Hematopoietic multipotent progenitor cell treated with erythropoietin and hydrocortisone succinate and interleukin-3 and kit ligand, for 15 days (in vitro differentiated cells): ENCODE data around the gene KIF14.
A peak's percentile ranks its signal among the peaks of the same experiment; 100 is the strongest.
"Not testable (repeated sequence)": the region's sequence is repeated elsewhere in the genome, so short reads cannot be mapped to it uniquely, and the experiment has no call there.

Source experiments
- DNase-seq: peaks from one replicate; pipeline ENCODE4 v3.0.0-alpha.2; 2015; ENCODE audit warnings: low spot score

The KIF14 gene

DNA sequence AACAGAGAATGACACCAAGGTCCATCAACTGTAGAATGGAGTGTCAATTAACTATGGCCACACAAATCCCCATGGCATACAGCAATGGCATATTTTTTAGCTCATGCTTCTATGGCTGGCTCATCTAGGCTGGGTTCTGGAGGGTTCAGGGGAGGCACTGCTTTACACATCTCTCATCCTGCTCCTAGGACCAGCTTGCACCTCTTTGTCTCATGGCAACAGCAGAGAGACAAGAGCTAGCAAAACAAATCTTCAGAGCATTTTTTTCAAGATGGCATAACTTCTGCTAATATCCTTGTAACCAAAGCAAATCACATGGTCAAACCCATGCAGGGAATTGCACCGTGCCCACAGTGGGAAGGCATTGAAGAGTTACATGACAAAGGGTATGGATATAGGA is 82.4 kb downstream of the KIF14 start:
- no peak for DNase-seq

GRCh38 chr1:200535605-200536004 is 84.9 kb downstream of the KIF14 start:
- no peak for DNase-seq

- no peak for DNase-seq
Observed at GRCh38 chr1:200530623-200531261, 89.8 kb downstream of the KIF14 start.

- DNase-seq, result no peak
Observed at GRCh38 chr1:200528858-200529606, 91.5 kb downstream of the KIF14 start.

GRCh38 chr1:200527670-200528069 is 92.9 kb downstream of the KIF14 start:
- no peak for DNase-seq

DNA sequence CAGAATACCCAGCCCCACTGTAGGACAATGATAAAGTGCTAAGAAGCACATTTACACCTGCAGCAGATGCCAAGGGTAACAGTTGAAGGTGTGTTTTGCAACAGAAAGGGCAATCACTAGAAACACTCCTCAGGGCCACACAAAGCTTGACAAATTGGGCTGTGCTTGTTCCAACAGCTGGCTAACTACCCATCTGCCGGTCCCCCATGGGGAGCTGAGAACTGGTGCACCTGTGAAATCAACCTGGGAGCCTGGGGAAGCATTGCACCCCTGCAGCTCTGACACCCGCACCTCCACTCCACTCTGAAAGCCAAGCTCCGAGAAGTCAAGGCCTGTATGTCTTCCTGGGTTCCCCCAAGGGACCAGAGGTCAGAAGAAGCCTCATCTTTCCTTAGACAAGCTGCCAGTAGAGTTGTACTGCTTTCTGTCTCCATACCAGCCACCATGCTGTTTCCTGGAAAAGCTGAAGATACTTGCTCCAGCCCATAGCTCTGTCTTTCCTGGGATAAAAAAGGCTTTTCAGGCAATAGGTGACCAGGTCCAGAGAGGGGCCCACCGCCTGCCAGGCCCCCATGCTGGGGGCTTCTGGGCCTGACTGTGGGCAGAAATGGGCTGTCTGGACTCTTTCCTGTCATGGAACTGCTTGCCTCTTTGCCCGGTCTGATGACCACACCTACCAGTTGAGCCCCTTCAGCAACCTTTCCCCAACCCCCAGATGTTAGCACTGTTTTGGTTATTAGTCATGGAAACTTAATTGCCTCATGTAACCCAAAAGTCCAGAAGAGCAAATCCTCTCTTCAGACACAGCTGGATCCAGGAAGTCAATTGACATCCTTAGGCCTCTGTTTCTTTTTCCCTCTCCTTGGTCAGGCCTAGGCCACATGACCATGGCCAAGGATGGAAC is 93.6 kb downstream of the KIF14 start:
- no peak for DNase-seq

GRCh38 chr1:200525090-200525987 is 95.2 kb downstream of the KIF14 start:
- DNase-seq, result no peak

GRCh38 chr1:200524551-200524950 is 96.0 kb downstream of the KIF14 start:
- DNase-seq, result not testable (repeated sequence)

DNA sequence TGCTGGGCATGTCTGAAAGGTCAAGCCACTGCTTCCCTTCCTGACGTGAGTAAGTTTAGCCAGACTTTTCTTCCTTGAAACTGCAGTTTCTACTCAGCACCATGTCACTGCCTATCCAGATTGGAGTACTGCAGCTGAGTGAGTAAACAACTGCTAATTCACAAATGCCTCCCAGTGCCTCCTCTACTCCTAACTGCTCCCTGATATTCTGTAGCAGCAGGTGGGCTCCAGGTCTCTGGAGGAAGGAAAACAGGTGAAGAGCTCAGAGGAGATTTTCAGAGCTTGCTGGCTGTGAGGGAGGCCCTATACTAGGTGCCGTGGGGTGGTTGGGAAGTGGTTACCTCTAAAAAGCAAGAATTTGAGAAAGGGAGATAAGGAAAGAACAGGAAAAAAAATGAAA is 96.5 kb downstream of the KIF14 start:
- no peak for DNase-seq

DNA sequence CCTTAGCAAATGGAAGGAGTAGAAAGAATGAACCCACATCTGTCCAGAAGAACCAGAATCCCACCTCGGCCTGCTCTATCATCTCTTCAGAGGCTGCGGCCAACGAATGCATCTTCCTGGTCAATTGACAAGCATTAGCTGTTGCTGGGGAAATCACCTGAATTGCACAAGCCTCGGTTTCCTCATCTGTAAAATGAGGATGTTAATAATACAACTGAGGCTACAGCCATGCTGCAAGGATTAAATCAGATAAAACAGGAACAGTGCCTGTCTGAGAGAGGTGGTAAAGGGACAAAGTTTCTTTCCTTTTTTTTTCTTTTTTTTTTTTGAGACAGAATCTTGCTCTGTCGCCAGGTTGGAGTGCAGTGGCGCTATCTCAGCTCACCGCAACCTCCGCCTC is 99.8 kb downstream of the KIF14 start:
- DNase-seq, result no peak

- no peak for DNase-seq
Observed at GRCh38 chr1:200518524-200518923, 102.0 kb downstream of the KIF14 start.

DNA sequence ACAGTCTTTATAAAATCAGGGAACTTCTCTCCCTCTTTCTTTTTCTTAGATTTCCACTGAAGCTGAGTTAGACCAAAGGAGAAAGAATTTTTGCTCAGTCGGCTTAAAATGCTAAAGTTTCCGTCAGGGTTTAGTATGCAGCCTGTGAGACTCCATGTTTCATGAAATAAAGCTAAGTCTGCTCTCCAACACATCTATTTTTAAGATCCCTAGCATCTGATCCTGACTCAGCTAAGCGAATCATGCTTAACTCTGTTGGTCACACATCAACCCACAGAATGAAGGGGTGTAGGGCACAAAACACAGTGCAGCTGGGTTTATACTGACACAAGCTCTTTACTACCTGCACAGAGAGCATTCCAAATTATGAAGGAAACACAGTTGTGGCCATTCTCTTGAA is 108.4 kb downstream of the KIF14 start:
- no peak for DNase-seq

- DNase-seq, result peak; percentile 78
Observed at GRCh38 chr1:200510228-200510623, 110.3 kb downstream of the KIF14 start.

DNA sequence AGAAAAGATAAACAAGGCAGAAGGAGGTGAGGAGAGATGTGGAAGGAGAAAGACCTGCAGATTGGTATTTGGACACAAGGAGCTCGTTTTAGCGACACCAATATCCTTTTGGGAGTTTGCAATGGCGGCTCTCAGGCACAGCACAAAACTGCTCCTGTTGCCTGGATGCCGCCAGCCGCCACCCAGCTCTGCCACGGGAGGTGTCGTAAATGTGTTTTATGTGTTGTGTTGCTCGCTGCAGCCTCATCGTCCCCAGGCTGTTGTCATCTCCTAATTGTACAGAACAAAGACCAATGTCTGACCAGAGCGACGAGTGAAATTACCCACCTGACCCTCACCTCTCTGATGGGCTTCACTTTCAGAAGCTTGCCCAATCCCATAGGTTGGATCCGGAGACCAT is 114.1 kb downstream of the KIF14 start:
- DNase-seq, result no peak

DNA sequence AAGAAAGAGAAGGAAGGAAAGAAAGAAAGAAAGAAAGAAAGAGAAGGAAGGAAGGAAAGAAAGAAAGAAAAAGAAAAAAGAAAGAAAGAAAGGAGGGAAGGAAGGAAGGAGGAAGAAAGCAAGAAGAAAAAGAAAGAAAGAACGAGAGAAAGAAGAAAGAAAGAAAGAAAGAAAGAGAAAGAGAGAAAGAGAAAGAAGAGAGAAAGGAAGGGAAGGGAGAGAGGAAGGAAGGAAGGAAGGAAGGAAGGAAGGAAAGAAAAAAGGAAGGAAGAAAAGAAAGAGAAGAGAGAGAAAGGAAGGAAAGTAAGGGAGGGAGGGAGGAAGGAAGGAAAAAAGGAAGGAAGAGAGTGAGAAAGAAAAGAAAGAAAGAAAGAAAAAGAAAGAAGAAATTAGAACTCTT is 115.3 kb downstream of the KIF14 start:
- DNase-seq, result no peak
